ENCODE results near the gene KLHDC7B. TPM values are rescaled to one million over a fixed set of nuclear protein-coding genes. Genes with fewer than 3 reads are reported as not detected.
A peak's percentile ranks its signal among the peaks of the same experiment; 100 is the strongest.
"Not testable (repeated sequence)": the region's sequence is repeated elsewhere in the genome, so short reads cannot be mapped to it uniquely, and the experiment has no call there.

Gene KLHDC7B
- total RNA-seq, 8 experiments from 2014 or later: 0.16 to 1.5 (median 0.40) TPM

DNA sequence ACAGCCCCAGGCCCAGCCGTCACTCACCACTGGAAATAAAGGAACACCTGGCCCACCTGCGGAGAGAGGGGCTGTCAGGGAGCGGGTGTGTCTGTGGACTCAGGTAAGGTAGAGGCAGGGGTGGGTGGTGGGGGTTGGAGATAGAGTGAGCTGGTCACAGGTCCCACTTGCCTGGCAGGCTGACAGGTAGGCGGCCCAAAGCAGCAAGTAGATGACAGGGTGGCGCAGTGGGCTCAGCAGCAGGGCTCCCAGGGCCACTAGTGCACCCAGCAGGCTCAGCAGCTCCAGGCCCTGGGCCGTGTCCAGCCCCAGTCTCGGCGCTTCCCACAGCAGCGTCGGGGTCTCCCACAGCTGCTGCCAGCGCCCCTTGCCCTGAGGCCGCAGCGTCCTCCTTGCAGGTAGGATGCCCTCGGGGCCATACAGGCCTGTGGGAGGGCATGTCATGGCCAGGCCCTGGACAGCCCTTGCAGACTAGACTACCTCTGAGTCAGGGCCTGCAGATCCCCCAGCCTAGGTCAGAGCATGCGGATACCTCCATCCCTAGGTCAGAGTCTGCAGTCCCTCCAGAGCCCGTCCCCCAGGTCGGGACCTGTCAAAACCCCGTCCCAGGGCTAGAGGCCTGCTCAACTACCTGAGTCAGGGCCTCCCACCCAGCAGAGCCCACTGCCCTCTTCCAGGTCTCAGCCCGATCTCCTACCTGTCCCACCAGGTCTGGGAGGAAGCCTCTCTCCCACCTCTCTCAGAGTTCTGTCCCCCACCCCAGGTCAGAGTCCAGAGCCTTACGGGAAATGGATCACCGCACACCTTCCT lies 38.9 kb upstream of the KLHDC7B start:
- Histone ChIP-seq H3K4me3 (peak overlapping the region; percentile 80 to 98 (median 95)), H3K4me1 (replicated peaks in 1 of 2) (peaks cover 14 to 18% of the 10 kb centered on the region in 2 donors), H3K27ac (peak overlapping the region; percentile 89 to 94)
- WGBS, 10 experiments: 0 to 35% (median 0%) methylated on average over 1 to 2 of the region's 21 CpGs; no CpG with 5 or more reads in 6 of the 10 experiments
- ATAC-seq (replicated peaks in 6 of 8): peak; percentile 2 to 12 (median 9)
- in situ Hi-C loops (cut with MboI; ENCODE audit: low pct_unique_long_range_greater_than_20kb in 2 of 9, low sequenced_read_pairs in 9 of 9, unreplicated experiment in 9 of 9): no loop called here

DNA sequence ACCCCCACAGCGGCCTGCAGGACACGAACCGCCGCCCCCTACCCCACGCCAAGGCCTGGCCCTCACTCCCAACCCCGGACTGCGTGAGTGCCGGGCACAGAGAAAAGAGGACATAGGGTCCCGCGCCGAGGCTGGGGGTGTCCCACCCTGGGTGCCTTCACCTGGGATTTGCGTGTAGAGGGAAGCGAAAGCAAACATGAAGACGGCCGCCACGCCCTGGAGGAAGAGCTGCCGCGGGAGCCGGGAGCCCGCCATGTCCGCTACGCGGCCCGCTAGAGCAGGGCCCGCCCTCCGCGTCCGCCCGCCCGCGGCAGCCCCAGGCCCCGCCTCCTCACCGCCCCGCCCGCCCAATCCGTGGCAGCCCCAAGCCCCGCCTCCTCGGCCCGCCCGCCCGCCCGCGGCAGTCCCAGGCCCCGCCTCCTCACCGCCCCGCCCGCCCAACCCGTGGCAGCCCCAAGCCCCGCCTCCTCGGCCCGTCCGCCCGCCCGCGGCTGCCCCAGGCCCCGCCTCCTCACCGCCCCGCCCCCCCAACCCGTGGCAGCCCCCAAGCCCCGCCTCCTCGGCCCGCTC lies 38.2 kb upstream of the KLHDC7B start, which contains the start of gene LMF2:
Gene LMF2, minus strand, starts transcription at position 282 of the 570 bp plus-strand sequence. Its CDS starts 27 bp downstream, at position 255.
- in situ Hi-C loops (cut with MboI; ENCODE audit: low pct_unique_long_range_greater_than_20kb in 2 of 9, low sequenced_read_pairs in 9 of 9, unreplicated experiment in 9 of 9): no loop called here
- ATAC-seq (replicated peaks in 6 of 8): peak; percentile 71 to 85 (median 72)
- peak within 1 kb of the TSS; percentile 94 to 98 for H3K27ac ChIP-seq
- WGBS, 10 experiments: 0% methylated on average over 1 of the region's 62 CpGs; no CpG with 5 or more reads in 9 of the 10 experiments
- peak within 1 kb of the TSS; percentile 80 to 100 (median 98) for H3K4me3 ChIP-seq
- peaks cover 14 to 18% of the 10 kb centered on the region in 2 donors for H3K4me1 ChIP-seq (replicated peaks in 1 of 2)

DNA sequence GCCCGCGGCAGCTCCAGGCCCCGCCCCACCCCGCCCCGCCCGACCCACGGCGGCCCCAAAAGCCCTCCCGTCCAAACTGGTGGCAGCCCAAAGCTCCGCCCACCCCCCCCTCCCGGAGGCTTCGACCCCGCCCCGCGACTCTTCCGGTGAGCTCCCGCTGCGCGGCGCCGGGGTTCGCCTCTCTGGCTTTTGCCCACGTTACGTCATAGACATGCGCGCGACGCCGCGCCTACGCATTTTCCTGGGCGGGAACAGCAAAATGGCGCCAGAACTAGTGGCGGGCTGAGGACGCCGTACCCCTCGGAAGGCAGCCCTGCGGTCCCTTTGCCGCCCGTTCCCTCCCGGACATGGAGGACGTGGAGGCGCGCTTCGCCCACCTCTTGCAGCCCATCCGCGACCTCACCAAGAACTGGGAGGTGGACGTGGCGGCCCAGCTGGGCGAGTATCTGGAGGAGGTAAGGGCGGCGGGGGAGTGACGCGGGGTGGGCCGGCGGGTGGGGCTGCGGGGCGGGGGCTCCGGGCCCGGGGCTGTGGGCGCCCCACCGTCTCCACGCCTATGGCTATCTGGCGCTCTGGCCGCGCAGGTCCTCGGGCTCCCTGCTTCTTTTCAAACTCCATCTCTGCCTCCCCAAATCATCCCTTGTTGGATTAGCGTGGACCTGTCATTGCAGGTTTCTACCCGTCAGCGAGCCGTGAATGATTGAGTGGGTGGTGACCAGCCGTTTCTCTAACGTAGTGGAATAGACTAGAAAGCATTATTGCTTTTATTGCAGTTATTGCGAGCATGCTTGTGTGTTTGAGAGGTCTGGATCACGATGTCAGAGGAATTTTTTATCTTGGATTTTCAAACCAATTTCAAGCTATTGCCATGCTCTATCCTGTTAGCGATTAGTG lies 37.5 kb upstream of the KLHDC7B start, which contains the start of gene NCAPH2:
Gene NCAPH2, plus strand, starts transcription at position 234 of the 894 bp plus-strand sequence. Its CDS starts 114 bp downstream, at position 348.
- peaks cover 14 to 18% of the 10 kb centered on the region in 2 donors for H3K4me1 ChIP-seq (replicated peaks in 1 of 2)
- H3K4me3 ChIP-seq: peak within 1 kb of the TSS; percentile 80 to 100 (median 98)
- in situ Hi-C loops (cut with MboI; ENCODE audit: low pct_unique_long_range_greater_than_20kb in 2 of 9, low sequenced_read_pairs in 9 of 9, unreplicated experiment in 9 of 9): no loop called here
- WGBS, 10 experiments: 0 to 29% (median 0%) methylated on average over 1 to 10 of the region's 76 CpGs; no CpG with 5 or more reads in 1 of the 10 experiments
- peak within 1 kb of the TSS; percentile 94 to 98 for H3K27ac ChIP-seq
- ATAC-seq (replicated peaks in 6 of 8): peak; percentile 65 to 77 (median 72)

DNA sequence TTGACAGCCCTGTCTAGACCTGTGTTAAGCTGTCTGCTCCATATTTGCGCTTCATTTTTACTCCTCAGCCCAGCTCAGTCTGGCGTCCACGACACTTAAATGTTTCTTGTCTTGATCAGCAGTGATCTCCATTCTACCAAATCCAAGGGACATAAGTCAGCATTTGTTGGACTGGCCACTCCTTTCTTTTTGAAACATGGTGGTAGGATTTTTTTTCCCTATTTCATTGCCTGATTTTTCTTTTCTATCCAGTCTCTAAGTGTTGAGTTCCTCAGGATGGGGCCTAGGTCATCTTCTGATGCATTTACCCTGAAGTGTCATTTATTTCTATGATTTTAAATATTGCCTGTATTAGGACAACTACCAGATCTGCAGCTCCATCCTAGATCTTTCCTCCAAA lies 36.8 kb upstream of the KLHDC7B start:
- Histone ChIP-seq H3K27ac (peak overlapping the region; percentile 94 to 98), H3K4me3 (peak overlapping the region; percentile 70 to 100 (median 91)), H3K4me1 (replicated peaks in 1 of 2) (peaks cover 14 to 18% of the 10 kb centered on the region in 2 donors)
- in situ Hi-C loops (cut with MboI; ENCODE audit: low pct_unique_long_range_greater_than_20kb in 2 of 9, low sequenced_read_pairs in 9 of 9, unreplicated experiment in 9 of 9): no loop called here
- no peak for ATAC-seq (replicated peaks in 6 of 8)
- 0 to 19% (median 7%) methylated on average over 1 to 3 of the region's 3 CpGs; no CpG with 5 or more reads in 1 of the 10 experiments for WGBS, 10 experiments

DNA sequence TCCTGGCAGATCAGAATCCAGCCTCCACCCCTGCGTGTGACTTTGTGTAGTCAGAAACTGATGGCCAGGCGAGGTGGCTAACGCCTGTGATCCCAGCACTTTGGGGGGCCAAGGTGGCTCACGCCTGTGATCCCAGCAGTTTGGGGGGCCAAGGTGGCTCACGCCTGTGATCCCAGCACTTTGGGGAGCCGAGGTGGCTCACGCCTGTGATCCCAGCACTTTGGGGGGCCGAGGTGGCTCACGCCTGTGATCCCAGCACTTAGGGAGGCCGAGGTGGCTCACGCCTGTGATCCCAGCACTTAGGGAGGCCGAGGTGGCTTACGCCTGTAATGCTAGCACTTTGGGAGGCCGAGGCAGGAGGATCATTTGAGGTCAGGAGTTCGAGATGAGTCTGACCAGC lies 32.5 kb upstream of the KLHDC7B start:
- no peak overlapping the region for H3K27ac ChIP-seq
- peaks cover 8 to 12% of the 10 kb centered on the region in 2 donors for H3K4me1 ChIP-seq (replicated peaks in 1 of 2)
- no peak for ATAC-seq (replicated peaks in 6 of 8)
- in situ Hi-C loops (cut with MboI; ENCODE audit: low pct_unique_long_range_greater_than_20kb in 2 of 9, low sequenced_read_pairs in 9 of 9, unreplicated experiment in 9 of 9): no loop called here
- no peak overlapping the region for H3K4me3 ChIP-seq
- 70 to 100% (median 100%) methylated on average over 1 to 3 of the region's 15 CpGs; no CpG with 5 or more reads in 5 of the 10 experiments for WGBS, 10 experiments

DNA sequence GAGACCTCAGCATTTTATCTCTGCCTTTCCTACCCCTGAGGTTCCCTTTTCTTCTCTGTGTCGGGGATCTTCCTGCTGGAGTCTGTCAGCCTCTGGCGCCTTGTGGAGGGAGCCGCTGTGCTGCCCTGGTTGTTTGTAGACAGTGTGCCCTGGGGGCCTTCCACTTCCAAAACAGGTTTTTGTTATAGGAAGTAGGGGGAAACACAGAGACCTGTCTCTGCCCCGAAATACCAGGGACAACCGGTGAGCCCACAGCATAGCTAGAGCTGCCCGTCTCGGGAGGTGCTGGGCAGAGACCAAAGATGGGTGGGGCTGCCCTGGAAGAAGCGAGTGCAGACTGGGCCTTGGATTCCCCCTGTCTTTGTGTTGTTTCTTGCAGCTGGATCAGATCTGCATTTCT lies 29.6 kb upstream of the KLHDC7B start:
- no peak for ATAC-seq (replicated peaks in 6 of 8)
- in situ Hi-C loops (cut with MboI; ENCODE audit: low pct_unique_long_range_greater_than_20kb in 2 of 9, low sequenced_read_pairs in 9 of 9, unreplicated experiment in 9 of 9): no loop called here
- Histone ChIP-seq H3K4me1 (replicated peaks in 1 of 2) (no peaks in the 10 kb centered on the region), H3K4me3 (no peak overlapping the region), H3K27ac (no peak overlapping the region)
- 88 to 100% (median 95%) methylated on average over 3 to 4 of the region's 8 CpGs; no CpG with 5 or more reads in 7 of the 10 experiments for WGBS, 10 experiments

DNA sequence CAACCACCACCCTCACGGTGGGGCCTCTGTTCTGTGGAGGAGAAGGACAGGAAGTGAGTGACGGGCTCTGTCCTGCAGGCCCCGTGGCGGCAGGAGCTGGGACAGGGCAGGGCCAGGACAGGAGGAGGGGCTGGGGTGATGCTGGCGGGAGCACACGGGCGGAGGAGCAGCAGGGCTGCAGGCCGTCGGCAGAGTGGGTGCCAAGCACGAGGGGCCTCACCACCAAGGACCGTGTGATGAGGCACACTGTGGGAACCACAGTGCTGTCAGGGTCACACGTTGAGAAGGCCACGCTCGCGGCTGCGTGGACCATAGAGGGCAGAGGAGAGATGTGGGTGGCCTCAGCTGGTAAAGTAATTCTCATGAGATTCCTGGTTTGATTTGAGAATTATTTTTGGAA lies 28.8 kb upstream of the KLHDC7B start:
- WGBS, 10 experiments: 60 to 100% (median 83%) methylated on average over 1 to 12 of the region's 16 CpGs; no CpG with 5 or more reads in 5 of the 10 experiments

DNA sequence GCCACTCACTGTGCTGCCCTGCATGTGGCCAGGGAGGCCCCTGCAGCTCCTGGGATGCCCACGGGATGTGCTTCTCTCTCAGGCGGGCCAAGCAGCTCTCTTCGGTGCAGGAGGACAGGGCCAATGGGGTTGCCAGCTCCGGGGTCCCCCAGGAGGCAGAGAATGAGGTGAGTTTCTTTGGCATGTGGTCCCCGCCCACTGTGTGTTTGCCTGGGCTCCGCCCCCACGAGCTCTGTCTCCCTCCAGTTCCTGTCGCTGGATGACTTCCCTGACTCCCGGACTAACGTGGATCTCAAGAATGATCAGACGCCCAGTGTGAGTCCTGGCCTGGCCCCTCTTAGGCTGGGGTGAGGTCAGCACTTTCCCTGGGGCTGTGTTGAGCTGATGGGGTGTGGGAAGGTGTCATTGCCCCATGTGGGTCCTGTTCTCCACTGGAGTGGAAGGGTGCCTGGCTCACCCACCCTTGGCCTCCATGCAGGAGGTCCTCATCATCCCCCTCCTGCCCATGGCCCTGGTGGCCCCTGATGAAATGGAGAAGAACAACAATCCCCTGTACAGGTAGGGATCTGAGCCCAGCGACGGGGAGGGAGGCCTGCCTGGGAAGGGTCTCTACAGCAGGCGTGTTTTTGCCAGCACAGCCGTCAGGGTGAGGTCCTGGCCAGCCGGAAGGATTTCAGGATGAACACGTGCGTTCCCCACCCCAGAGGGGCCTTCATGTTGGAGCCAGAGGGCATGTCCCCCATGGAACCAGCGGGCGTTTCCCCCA lies 28.0 kb upstream of the KLHDC7B start:
- ATAC-seq (replicated peaks in 6 of 8): no peak
- Histone ChIP-seq H3K27ac (no peak overlapping the region), H3K4me3 (no peak overlapping the region), H3K4me1 (replicated peaks in 1 of 2) (no peaks in the 10 kb centered on the region)
- in situ Hi-C loops (cut with MboI; ENCODE audit: low pct_unique_long_range_greater_than_20kb in 2 of 9, low sequenced_read_pairs in 9 of 9, unreplicated experiment in 9 of 9): no loop called here
- WGBS, 10 experiments: 81 to 85% methylated on average over 4 to 5 of the region's 20 CpGs; no CpG with 5 or more reads in 8 of the 10 experiments

More for the DNA sequence above, 28.8 kb upstream of the KLHDC7B start:
- H3K4me3 ChIP-seq: no peak overlapping the region
- H3K27ac ChIP-seq: no peak overlapping the region
- no peaks in the 10 kb centered on the region for H3K4me1 ChIP-seq (replicated peaks in 1 of 2)
- in situ Hi-C loops (cut with MboI; ENCODE audit: low pct_unique_long_range_greater_than_20kb in 2 of 9, low sequenced_read_pairs in 9 of 9, unreplicated experiment in 9 of 9): no loop called here
- ATAC-seq (replicated peaks in 6 of 8): peak in 3 of 8 experiments; percentile 4 to 12 (median 10)

DNA sequence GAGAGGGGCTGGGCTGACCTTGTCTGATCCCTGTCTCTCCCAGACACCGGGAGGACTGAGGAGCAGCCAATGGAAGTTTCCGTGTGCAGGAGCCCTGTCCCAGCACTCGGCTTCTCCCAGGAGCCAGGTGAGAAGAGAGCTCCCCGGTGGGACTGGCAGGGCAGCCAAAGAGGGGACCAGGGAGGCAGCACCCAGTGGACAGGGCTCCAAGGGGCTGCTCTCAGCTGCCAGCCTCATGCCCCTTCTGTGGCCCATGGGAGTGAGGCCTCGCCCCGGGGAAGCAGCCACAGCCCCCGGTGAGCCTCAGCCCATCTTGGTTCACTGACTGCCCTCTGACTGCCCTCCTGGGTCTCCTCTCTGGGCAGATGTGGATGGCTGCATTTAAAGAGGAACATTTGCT lies 27.1 kb upstream of the KLHDC7B start:
- in situ Hi-C loops (cut with MboI; ENCODE audit: low pct_unique_long_range_greater_than_20kb in 2 of 9, low sequenced_read_pairs in 9 of 9, unreplicated experiment in 9 of 9): no loop called here
- 70 to 95% (median 80%) methylated on average over 1 to 3 of the region's 7 CpGs; no CpG with 5 or more reads in 7 of the 10 experiments for WGBS, 10 experiments
- Histone ChIP-seq H3K27ac (no peak overlapping the region), H3K4me3 (no peak overlapping the region), H3K4me1 (replicated peaks in 1 of 2) (no peaks in the 10 kb centered on the region)
- ATAC-seq (replicated peaks in 6 of 8): no peak

DNA sequence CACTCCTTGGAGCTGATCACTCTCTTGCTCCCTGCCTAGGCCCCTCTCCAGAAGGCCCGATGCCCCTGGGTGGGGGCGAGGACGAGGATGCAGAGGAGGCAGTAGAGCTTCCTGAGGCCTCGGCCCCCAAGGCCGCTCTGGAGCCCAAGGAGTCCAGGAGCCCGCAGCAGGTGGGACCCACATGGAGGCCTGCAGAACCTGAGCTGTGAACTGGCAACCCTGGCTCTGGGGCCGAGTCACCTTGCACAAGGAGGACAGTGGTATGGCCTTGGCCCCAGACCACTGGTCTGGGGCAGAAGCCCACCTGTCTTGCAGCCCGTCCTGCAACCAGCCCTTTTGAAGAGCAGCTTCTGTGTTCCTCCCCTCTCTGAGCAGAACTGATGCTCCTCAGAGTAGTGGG lies 26.5 kb upstream of the KLHDC7B start:
- in situ Hi-C loops (cut with MboI; ENCODE audit: low pct_unique_long_range_greater_than_20kb in 2 of 9, low sequenced_read_pairs in 9 of 9, unreplicated experiment in 9 of 9): no loop called here
- no peak for ATAC-seq (replicated peaks in 6 of 8)
- WGBS, 10 experiments: 89 to 100% (median 97%) methylated on average over 1 to 6 of the region's 8 CpGs; no CpG with 5 or more reads in 4 of the 10 experiments
- Histone ChIP-seq H3K4me1 (replicated peaks in 1 of 2) (peaks cover 0 to under 1% of the 10 kb centered on the region in 2 donors), H3K4me3 (no peak overlapping the region), H3K27ac (no peak overlapping the region)

DNA sequence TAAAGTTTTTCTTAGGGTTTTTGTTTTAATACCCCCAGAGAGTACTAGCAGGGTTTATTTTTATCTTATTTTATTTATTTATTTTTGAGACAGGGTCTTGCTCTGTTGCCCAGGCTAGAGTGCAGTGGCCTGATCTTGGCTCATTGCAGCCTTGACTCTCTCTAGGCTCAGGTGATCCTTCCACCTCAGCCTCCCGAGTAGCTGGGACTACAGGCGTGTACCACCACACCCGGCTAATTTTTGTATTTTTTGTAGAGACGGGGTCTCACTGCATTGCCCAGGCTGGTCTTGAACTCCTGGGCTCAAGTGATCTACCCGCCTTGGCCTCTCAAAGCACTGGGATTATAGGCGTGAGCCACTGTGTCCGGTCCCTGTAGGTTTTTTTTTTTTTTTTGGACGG lies 25.5 kb upstream of the KLHDC7B start:
- in situ Hi-C loops (cut with MboI; ENCODE audit: low pct_unique_long_range_greater_than_20kb in 2 of 9, low sequenced_read_pairs in 9 of 9, unreplicated experiment in 9 of 9); H3K4me1 ChIP-seq (replicated peaks in 1 of 2); H3K4me3 ChIP-seq; H3K27ac ChIP-seq; ATAC-seq (replicated peaks in 6 of 8): not testable (repeated sequence)
- WGBS, 10 experiments: 100% methylated on average over 1 to 5 of the region's 8 CpGs; no CpG with 5 or more reads in 5 of the 10 experiments

Data from motor neuron (in vitro differentiated cells).